Parathyroid adenoma (tissue), 2 donors: ENCODE results near the gene HMGN4.
"Not testable (repeated sequence)": the region's sequence is repeated elsewhere in the genome, so short reads cannot be mapped to it uniquely, and the experiment has no call there.

Experiments
- H2AFZ ChIP-seq: fragments of 300-600 bp; sonication (generic); one replicate; pipeline ENCODE4 v1.7.0; 2017; ENCODE audit warnings: antibody characterized with exemption, mild to moderate bottlenecking
- H3K27ac ChIP-seq: fragments of 300-600 bp; sonication (generic); one replicate; pipeline ENCODE4 v1.7.0; 2017
- H3K27me3 ChIP-seq: fragments of 300-600 bp; sonication (generic); one replicate; pipeline ENCODE4 v1.7.0; 2017; ENCODE audit warnings: low read length; ENCODE audit not compliant: control insufficient read depth, insufficient read depth
- H3K36me3 ChIP-seq: fragments of 300-600 bp; sonication (generic); one replicate; pipeline ENCODE4 v1.7.0; 2017; ENCODE audit warnings: low read length; ENCODE audit not compliant: control insufficient read depth, insufficient read depth
- H3K4me1 ChIP-seq: fragments of 300-600 bp; sonication (generic); one replicate; pipeline ENCODE4 v1.7.0; 2017; ENCODE audit warnings: control low read depth
- H3K4me2 ChIP-seq: fragments of 300-600 bp; sonication (generic); one replicate; pipeline ENCODE4 v1.7.0; 2017; ENCODE audit warnings: low read length
- H3K4me3 ChIP-seq: fragments of 300-600 bp; sonication (generic); one replicate; pipeline ENCODE4 v1.7.0; 2017; ENCODE audit warnings: low read depth, low read length
- H3K79me2 ChIP-seq: fragments of 300-600 bp; sonication (generic); one replicate; pipeline ENCODE4 v1.7.0; 2017; ENCODE audit warnings: control low read depth
- H3K9ac ChIP-seq: fragments of 300-600 bp; sonication (generic); one replicate; pipeline ENCODE4 v1.7.0; 2017; ENCODE audit warnings: mild to moderate bottlenecking
- H3K9me3 ChIP-seq: fragments of 300-600 bp; sonication (generic); one replicate; pipeline ENCODE4 v1.7.0; 2017; ENCODE audit warnings: low read length; ENCODE audit not compliant: control insufficient read depth
- TF ChIP-seq, protein P1 (sequence below): fragments of 300-600 bp; sonication (generic); IDR thresholded peaks from one replicate; pipeline ENCODE4 v1.7.0; 2017; ENCODE audit warnings: antibody characterized with exemption, mild to moderate bottlenecking
- donor health status: primary hyperparathyroidism.

The HMGN4 gene

GRCh38 chr6:26539071-26539615 lies 977 bp downstream of the HMGN4 start:
- Histone ChIP-seq H3K27me3 (no peaks in the 10 kb centered on the region), H3K36me3 (no peaks in the 10 kb centered on the region), H3K9me3 (no peaks in the 10 kb centered on the region), H3K4me1 (peaks cover 6% of the 10 kb centered on the region), H3K4me2 (peak overlapping the region; percentile 73), H3K79me2 (no peaks in the 10 kb centered on the region), H3K4me3 (peak overlapping the region; percentile 97), H3K27ac (peak overlapping the region; percentile 95), H3K9ac (no peak overlapping the region), H2AFZ (peak overlapping the region; percentile 87)
- TF ChIP-seq, protein P1, sequence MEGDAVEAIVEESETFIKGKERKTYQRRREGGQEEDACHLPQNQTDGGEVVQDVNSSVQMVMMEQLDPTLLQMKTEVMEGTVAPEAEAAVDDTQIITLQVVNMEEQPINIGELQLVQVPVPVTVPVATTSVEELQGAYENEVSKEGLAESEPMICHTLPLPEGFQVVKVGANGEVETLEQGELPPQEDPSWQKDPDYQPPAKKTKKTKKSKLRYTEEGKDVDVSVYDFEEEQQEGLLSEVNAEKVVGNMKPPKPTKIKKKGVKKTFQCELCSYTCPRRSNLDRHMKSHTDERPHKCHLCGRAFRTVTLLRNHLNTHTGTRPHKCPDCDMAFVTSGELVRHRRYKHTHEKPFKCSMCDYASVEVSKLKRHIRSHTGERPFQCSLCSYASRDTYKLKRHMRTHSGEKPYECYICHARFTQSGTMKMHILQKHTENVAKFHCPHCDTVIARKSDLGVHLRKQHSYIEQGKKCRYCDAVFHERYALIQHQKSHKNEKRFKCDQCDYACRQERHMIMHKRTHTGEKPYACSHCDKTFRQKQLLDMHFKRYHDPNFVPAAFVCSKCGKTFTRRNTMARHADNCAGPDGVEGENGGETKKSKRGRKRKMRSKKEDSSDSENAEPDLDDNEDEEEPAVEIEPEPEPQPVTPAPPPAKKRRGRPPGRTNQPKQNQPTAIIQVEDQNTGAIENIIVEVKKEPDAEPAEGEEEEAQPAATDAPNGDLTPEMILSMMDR = no peak

DNA sequence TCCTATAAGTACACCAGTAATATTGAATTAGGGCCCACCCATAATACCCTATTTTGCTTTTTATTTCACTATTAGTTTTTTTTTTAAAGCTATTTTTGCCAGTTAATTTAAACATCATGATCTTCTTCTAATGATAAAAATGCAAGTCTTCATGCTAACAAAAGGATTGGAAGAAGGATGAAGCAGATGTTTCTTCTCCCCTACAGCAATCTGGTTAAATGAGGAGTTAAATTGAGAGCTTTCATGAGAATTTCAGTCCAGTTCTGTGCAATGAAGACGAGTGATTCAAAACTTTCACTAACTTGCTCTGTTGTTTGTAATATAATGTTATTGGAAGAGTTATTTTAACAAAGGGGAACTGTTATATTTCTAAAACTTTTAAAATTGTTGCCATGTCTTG lies 3.4 kb downstream of the HMGN4 start:
- no peaks in the 10 kb centered on the region for H3K79me2 ChIP-seq
- TF ChIP-seq, protein P1 = no peak
- H3K27me3 ChIP-seq = no peaks in the 10 kb centered on the region
- no peak overlapping the region for H3K4me2 ChIP-seq
- H3K4me3 ChIP-seq = no peak overlapping the region
- no peak overlapping the region for H3K9ac ChIP-seq
- no peaks in the 10 kb centered on the region for H3K9me3 ChIP-seq
- H3K27ac ChIP-seq = no peak overlapping the region
- no peaks in the 10 kb centered on the region for H3K36me3 ChIP-seq
- H3K4me1 ChIP-seq = no peaks in the 10 kb centered on the region
- no peak overlapping the region for H2AFZ ChIP-seq

- no peak overlapping the region for H3K27ac ChIP-seq
- no peaks in the 10 kb centered on the region for H3K36me3 ChIP-seq
- H3K4me1 ChIP-seq = no peaks in the 10 kb centered on the region
Measured at GRCh38 chr6:26543953-26544352, 5.8 kb downstream of the HMGN4 start.

DNA sequence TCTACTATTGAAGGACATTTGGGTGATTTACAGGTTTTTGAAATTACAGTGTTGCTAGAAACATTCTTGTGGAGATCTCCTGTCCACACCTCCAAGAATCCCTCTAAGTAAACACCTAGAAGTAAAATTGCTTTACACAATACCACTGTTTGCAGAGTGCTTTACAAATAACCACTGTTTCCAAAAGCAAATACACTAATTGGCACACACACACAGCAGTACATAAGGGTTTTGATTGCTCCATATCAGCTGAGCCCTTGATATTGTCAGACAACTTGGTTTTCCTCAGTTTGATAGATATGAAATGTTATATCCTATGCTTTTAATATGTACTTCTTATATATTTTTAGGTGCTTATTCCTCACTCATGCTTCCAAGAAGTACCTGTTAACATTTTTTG lies 6.3 kb downstream of the HMGN4 start:
- no peaks in the 10 kb centered on the region for H3K27me3 ChIP-seq
- no peaks in the 10 kb centered on the region for H3K79me2 ChIP-seq
- no peaks in the 10 kb centered on the region for H3K36me3 ChIP-seq
- H2AFZ ChIP-seq = no peak overlapping the region
- H3K4me1 ChIP-seq = no peaks in the 10 kb centered on the region
- H3K27ac ChIP-seq = no peak overlapping the region
- no peaks in the 10 kb centered on the region for H3K9me3 ChIP-seq
- no peak overlapping the region for H3K4me2 ChIP-seq
- H3K9ac ChIP-seq = no peak overlapping the region
- TF ChIP-seq, protein P1 = no peak
- no peak overlapping the region for H3K4me3 ChIP-seq

More at GRCh38 chr6:26543953-26544352, 5.8 kb downstream of the HMGN4 start:
- Histone ChIP-seq H3K4me3 (no peak overlapping the region), H3K4me2 (no peak overlapping the region), H3K79me2 (no peaks in the 10 kb centered on the region), H3K9me3 (no peaks in the 10 kb centered on the region), H3K27me3 (no peaks in the 10 kb centered on the region), H2AFZ (no peak overlapping the region), H3K9ac (no peak overlapping the region)
- TF ChIP-seq, protein P1 = peak; percentile 33

GRCh38 chr6:26545627-26546026 lies 7.5 kb downstream of the HMGN4 start:
- Histone ChIP-seq H3K27me3 (no peaks in the 10 kb centered on the region), H2AFZ (no peak overlapping the region), H3K9ac (no peak overlapping the region), H3K27ac (no peak overlapping the region), H3K9me3 (no peaks in the 10 kb centered on the region), H3K4me3 (no peak overlapping the region), H3K4me1 (no peaks in the 10 kb centered on the region), H3K4me2 (no peak overlapping the region), H3K36me3 (no peaks in the 10 kb centered on the region), H3K79me2 (no peaks in the 10 kb centered on the region)
- TF ChIP-seq, protein P1 = no peak

DNA sequence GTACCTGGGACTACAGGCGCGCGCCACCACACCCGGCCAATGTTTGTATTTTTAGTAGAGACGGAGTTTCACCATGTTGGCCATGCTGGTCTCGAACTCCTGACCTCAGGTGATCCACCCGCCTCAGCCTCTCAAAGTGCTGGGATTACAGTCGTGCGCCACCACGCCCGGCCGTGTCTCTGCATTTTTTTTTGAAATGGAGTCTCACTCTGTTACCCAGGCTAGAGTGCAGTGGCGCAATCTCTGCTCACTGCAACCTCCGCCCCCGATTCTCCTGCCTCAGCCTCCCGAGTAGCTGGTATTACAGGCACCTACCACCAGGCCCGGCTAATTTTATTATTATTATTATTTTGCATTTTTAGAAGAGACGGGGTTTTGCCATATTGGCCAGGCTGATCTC lies 9.2 kb downstream of the HMGN4 start:
- not testable (repeated sequence) for H3K4me3 ChIP-seq, H3K9ac ChIP-seq, H3K36me3 ChIP-seq, H3K4me2 ChIP-seq, H3K27me3 ChIP-seq, H2AFZ ChIP-seq, H3K9me3 ChIP-seq, H3K27ac ChIP-seq, H3K79me2 ChIP-seq, H3K4me1 ChIP-seq
